ENCODE measurements around the gene SLC3A2. TPM values are rescaled to one million over a fixed set of nuclear protein-coding genes. Genes with fewer than 3 reads are reported as not detected.

Gene SLC3A2
- 94.8 and 213 TPM in 2 replicates for total RNA-seq (2016; rRNA removed; fragmentation: Illumina TruSeq; extraction: Trizol)
- total RNA-seq (2016; cell fraction: cytosol; rRNA removed; fragmentation: Illumina TruSeq; extraction: Trizol; ENCODE audit: low read depth): 38.0 and 39.9 TPM in 2 replicates
- 86.4 and 215 TPM in 2 replicates for total RNA-seq (2016; cell fraction: insoluble cytoplasmic fraction; rRNA removed; fragmentation: Illumina TruSeq; extraction: Trizol)
- 38.3 and 41.7 TPM in 2 replicates for total RNA-seq (2016; cell fraction: membrane; rRNA removed; fragmentation: Illumina TruSeq; extraction: Trizol)
- total RNA-seq (2016; cell fraction: nucleus; rRNA removed; fragmentation: Illumina TruSeq; extraction: Trizol): 205 and 227 TPM in 2 replicates
- polyA plus RNA-seq (2011; rRNA removed): 225 and 226 TPM in 2 replicates
- 197 and 232 TPM in 2 replicates for polyA plus RNA-seq (2011; cell fraction: cytosol; rRNA removed)
- 387 TPM in 2 replicates for polyA plus RNA-seq (2011; cell fraction: nucleus; rRNA removed)
- 155 and 209 TPM in 2 replicates for polyA plus RNA-seq (2012)
- polyA plus RNA-seq (2016; cell fraction: cytosol; fragmentation: Illumina TruSeq; extraction: Trizol; ENCODE audit: low read depth): 14.6 and 16.2 TPM in 2 replicates
- 86.8 and 89.1 TPM in 2 replicates for polyA plus RNA-seq (2016; cell fraction: insoluble cytoplasmic fraction; fragmentation: Illumina TruSeq; extraction: Trizol; ENCODE audit: low read depth)
- 14.4 and 19.1 TPM in 2 replicates for polyA plus RNA-seq (2016; cell fraction: membrane; fragmentation: Illumina TruSeq; extraction: Trizol; ENCODE audit: low read depth)
- polyA plus RNA-seq (2016; cell fraction: nucleus; fragmentation: Illumina TruSeq; extraction: Trizol; ENCODE audit: insufficient read depth, low read depth): 322 and 351 TPM in 2 replicates
- polyA minus RNA-seq (2011; rRNA and poly(A)+ RNA removed; ENCODE audit: low replicate concordance): 232 and 734 TPM in 2 replicates
- 189 and 204 TPM in 2 replicates for polyA minus RNA-seq (2011; cell fraction: cytosol; rRNA and poly(A)+ RNA removed)
- 166 and 194 TPM in 2 replicates for polyA minus RNA-seq (2011; cell fraction: nucleus; rRNA and poly(A)+ RNA removed)
- Bru-seq, nascent RNA: percentile 89 among the genes with signal in this experiment
- percentile 93 among the genes with signal in this experiment for BruChase-seq, experiment 1, labeled RNA remaining after a 6-hour chase
- percentile 93 among the genes with signal in this experiment for BruChase-seq, experiment 2, labeled RNA remaining after a 2-hour chase
- long read RNA-seq, experiment 1, transcript SLC3A2-203 (12 exons, 2,161 nt): minor isoform, 27 of 281 reads
- long read RNA-seq, experiment 1, transcript SLC3A2-204 (12 exons, 2,222 nt): minor isoform, 8 of 281 reads
- long read RNA-seq, experiment 1, transcript SLC3A2-206 (11 exons, 2,084 nt): minor isoform, 49 of 281 reads
- long read RNA-seq, experiment 1, transcript SLC3A2-201 (9 exons, 1,904 nt): major isoform, 144 of 281 reads
- long read RNA-seq, experiment 1, partial matches to known transcripts: 10 of 281 reads
- long read RNA-seq, experiment 1, other reads (novel, unspliced or antisense): 29 of 281 reads
- long read RNA-seq, experiment 2, transcript SLC3A2-208 (8 exons, 1,486 nt): minor isoform, 76 of 999 reads
- long read RNA-seq, experiment 2, transcript SLC3A2-201 (9 exons, 1,904 nt): major isoform, 575 of 999 reads
- long read RNA-seq, experiment 2, transcript SLC3A2-206 (11 exons, 2,084 nt): minor isoform, 18 of 999 reads
- long read RNA-seq, experiment 2, transcript SLC3A2-203 (12 exons, 2,161 nt): minor isoform, 27 of 999 reads
- long read RNA-seq, experiment 2, partial matches to known transcripts: 164 of 999 reads
- long read RNA-seq, experiment 2, other reads (novel, unspliced or antisense): 113 of 999 reads

DNA sequence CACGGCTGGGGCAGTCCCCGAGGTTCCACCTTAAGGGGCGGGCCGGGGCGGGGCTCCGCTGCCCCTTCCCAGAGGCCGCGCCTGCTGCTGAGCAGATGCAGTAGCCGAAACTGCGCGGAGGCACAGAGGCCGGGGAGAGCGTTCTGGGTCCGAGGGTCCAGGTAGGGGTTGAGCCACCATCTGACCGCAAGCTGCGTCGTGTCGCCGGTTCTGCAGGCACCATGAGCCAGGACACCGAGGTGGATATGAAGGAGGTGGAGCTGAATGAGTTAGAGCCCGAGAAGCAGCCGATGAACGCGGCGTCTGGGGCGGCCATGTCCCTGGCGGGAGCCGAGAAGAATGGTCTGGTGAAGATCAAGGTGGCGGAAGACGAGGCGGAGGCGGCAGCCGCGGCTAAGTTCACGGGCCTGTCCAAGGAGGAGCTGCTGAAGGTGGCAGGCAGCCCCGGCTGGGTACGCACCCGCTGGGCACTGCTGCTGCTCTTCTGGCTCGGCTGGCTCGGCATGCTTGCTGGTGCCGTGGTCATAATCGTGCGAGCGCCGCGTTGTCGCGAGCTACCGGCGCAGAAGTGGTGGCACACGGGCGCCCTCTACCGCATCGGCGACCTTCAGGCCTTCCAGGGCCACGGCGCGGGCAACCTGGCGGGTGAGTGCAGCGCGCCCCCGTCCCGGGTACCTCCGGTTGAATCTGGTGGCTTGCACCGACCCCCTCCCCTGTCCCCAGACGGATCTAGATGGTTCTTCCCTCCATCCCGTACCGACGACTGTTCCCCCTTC is at the start of gene SLC3A2:
TSS of gene SLC3A2 (plus strand) at position 94 of the 776 bp plus-strand sequence. CDS start at position 222, 128 bp downstream.
- peak; percentile 74 for DNase-seq (ENCODE audit: low spot score)
- no peaks in the 10 kb centered on the region; a peak in 1 of 5 replicates for H3K27me3 ChIP-seq (ENCODE audit: control insufficient read depth in 1 of 2, insufficient read depth in 2 of 2, low read length in 2 of 2)
- H3K9me3 ChIP-seq (ENCODE audit: low read length): no peaks in the 10 kb centered on the region
- in situ Hi-C loops (cut with HindIII; ENCODE audit: extremely low pct_ligation_motif_present, low pct_unique_long_range_greater_than_20kb): no loop called here
- BruUV-seq (replicated peaks): TSS peak; percentile 90
- peaks cover 19% of the 10 kb centered on the region; the same call in 1 of the 2 replicates for H4K20me1 ChIP-seq (ENCODE audit: insufficient read depth, low read length)
- H3K4me2 ChIP-seq (ENCODE audit: low read depth, low read length): peak within 1 kb of the TSS; percentile 81
- ATAC-seq: peak; percentile 91
- ChIA-PET POLR2A (interaction anchor here (0.6 to 5.8 kb wide), 23 partner anchors 9 to 886 kb away, joined by 3 to 90 read pairs (median 6); partner anchors contain the start of genes AHNAK, HNRNPUL2, LBHD1 and MTA2), CTCF (ENCODE audit: low intra/inter-chr PET ratio, low total read pairs) (no interaction called here)
- peaks cover 20 to 64% of the 10 kb centered on the region in 2 experiments for H3K36me3 ChIP-seq (replicated peaks in 1 of 2; ENCODE audit: control insufficient read depth in 1 of 2, insufficient read depth in 2 of 2, low read length in 2 of 2)
- no peak within 1 kb of the TSS for H2AFZ ChIP-seq (ENCODE audit: low read length)
- intact Hi-C loops (cut with micrococcal nuclease; ENCODE audit: unreplicated experiment): loop anchor here (1.0 to 2.0 kb wide), 2 partner anchors 25 to 94 kb away; partner anchors contain the start of gene TMEM179B
- peak within 1 kb of the TSS; percentile 92 for H3K9ac ChIP-seq (ENCODE audit: insufficient read depth, low read depth, low read length)
- WGBS (ENCODE audit: low lambda C conversion rate): 1% methylated on average over 22 of the region's 69 CpGs
- FAIRE-seq: peak; percentile 56
- peaks cover 63% of the 10 kb centered on the region for H3K79me2 ChIP-seq (ENCODE audit: insufficient read depth, low read length)
- peak within 1 kb of the TSS; percentile 92 to 99 (median 94) for H3K4me3 ChIP-seq (replicated peaks in 1 of 3; ENCODE audit: insufficient read depth in 1 of 3, low read depth in 2 of 3, low read length in 3 of 3)
- H3K27ac ChIP-seq (ENCODE audit: extremely low read length, insufficient read depth, low read length): peak within 1 kb of the TSS; percentile 93
- peaks cover 56% of the 10 kb centered on the region for H3K4me1 ChIP-seq (ENCODE audit: insufficient read depth, low read length)
- TF ChIP-seq ZNF10 (CRISPR knock-in tag; IDR thresholded peaks at IDR 0.05; ENCODE audit: borderline replicate concordance, low read depth): no peak
- peak; percentile 72; the same call in 1 of the 2 replicates for TF ChIP-seq SMAD1 (CRISPR knock-in tag; IDR thresholded peaks at IDR 0.05; ENCODE audit: borderline replicate concordance, low read depth)
- TF ChIP-seq ZNF598 (CRISPR knock-in tag; IDR thresholded peaks at IDR 0.05; ENCODE audit: borderline replicate concordance): peak; percentile 89; the same call in 1 of the 2 replicates
- TF ChIP-seq ZNF788 (CRISPR knock-in tag; IDR thresholded peaks at IDR 0.05; ENCODE audit: borderline replicate concordance): peak; percentile 82; the same call in 1 of the 2 replicates
- TF ChIP-seq ZNF709 (CRISPR knock-in tag; IDR thresholded peaks at IDR 0.05): peak; percentile 48; the same call in 1 of the 2 replicates
- no peak for TF ChIP-seq TCF7L2 (IDR thresholded peaks at IDR 0.05; ENCODE audit: low read depth, low read length)
- TF ChIP-seq ZNF615 (CRISPR knock-in tag; IDR thresholded peaks at IDR 0.05; ENCODE audit: borderline replicate concordance): peak; percentile 27; the same call in 1 of the 2 replicates
- peak; percentile 91 for TF ChIP-seq ZNF414 (CRISPR knock-in tag; IDR thresholded peaks at IDR 0.05)
- peak; percentile 81 for TF ChIP-seq ZSCAN21 (CRISPR knock-in tag; IDR thresholded peaks at IDR 0.05; ENCODE audit: borderline replicate concordance)
- peak; percentile 35; the same call in 1 of the 2 replicates for TF ChIP-seq RFXAP (CRISPR knock-in tag; IDR thresholded peaks at IDR 0.05; ENCODE audit: borderline replicate concordance)
- peak; percentile 68 for TF ChIP-seq ARNT2 (CRISPR knock-in tag; IDR thresholded peaks at IDR 0.05; ENCODE audit: low read depth)
- TF ChIP-seq TEAD2 (CRISPR knock-in tag; IDR thresholded peaks at IDR 0.05): no peak
- no peak for TF ChIP-seq FOXP1 (IDR thresholded peaks at IDR 0.05)
- 0 out of 2 replicates have a peak, but pooled peaks have one; percentile 7 for TF ChIP-seq FOXP1 (CRISPR knock-in tag; IDR thresholded peaks at IDR 0.05)
- no peak for TF ChIP-seq NFE2L2 (IDR thresholded peaks at IDR 0.05; ENCODE audit: low read length)
- TF ChIP-seq TP53 (CRISPR knock-in tag; conservative IDR thresholded peaks at IDR 0.05): no peak
- TF ChIP-seq ZNF766 (CRISPR knock-in tag; IDR thresholded peaks at IDR 0.05; ENCODE audit: borderline replicate concordance): no peak
